Progenitor cell of endocrine pancreas (in vitro differentiated cells): ENCODE results near the gene TINAG. TPM values are rescaled to one million over a fixed set of nuclear protein-coding genes. Genes with fewer than 3 reads are reported as not detected.

ENCODE experiments used
- DNase-seq: peaks from one replicate; pipeline ENCODE4 v3.0.0; 2021; ENCODE audit warnings: low spot score; ENCODE audit not compliant: unreplicated experiment
- H3K27ac Mint-ChIP-seq: 2 replicates; pipeline ENCODE4 v1.8.0; 2021; ENCODE audit warnings: mild to moderate bottlenecking, moderate library complexity, mixed read lengths
- H3K27me3 Mint-ChIP-seq: 2 replicates; pipeline ENCODE4 v1.8.0; 2021; ENCODE audit warnings: mixed read lengths
- H3K36me3 Mint-ChIP-seq: 2 replicates; pipeline ENCODE4 v1.8.0; 2022; ENCODE audit warnings: mixed read lengths; ENCODE audit not compliant: insufficient read depth
- H3K4me1 Mint-ChIP-seq: 2 replicates; pipeline ENCODE4 v1.8.0; 2021; ENCODE audit warnings: low read depth, mixed read lengths
- H3K4me3 Mint-ChIP-seq: 2 replicates; pipeline ENCODE4 v1.8.0; 2021; ENCODE audit warnings: low read depth, mild to moderate bottlenecking, moderate library complexity, mixed read lengths
- H3K9me3 Mint-ChIP-seq: 2 replicates; pipeline ENCODE4 v1.8.0; 2021; ENCODE audit warnings: low read depth, mixed read lengths
- CTCF ChIP-seq: fragments of 200-600 bp; sonication (generic); IDR thresholded peaks from one replicate; pipeline ENCODE4 v1.5.0; 2021; ENCODE audit warnings: antibody characterized with exemption, mild to moderate bottlenecking; ENCODE audit not compliant: unreplicated experiment
- total RNA-seq: library from RNA; stranded (reverse); gene quantifications from 2 replicates; pipeline ENCODE4 v1.2.1, GENCODE V29; 2021

TINAG gene
- total RNA-seq, 1 donor from 2014 or later = not detected

GRCh38 chr6:54415517-54415916, 107.3 kb downstream of the TINAG start:
- Mint-ChIP-seq H3K4me3 (no peak overlapping the region), H3K36me3 (no peaks in the 10 kb centered on the region), H3K9me3 (no peaks in the 10 kb centered on the region), H3K27ac (no peak overlapping the region), H3K27me3 (no peaks in the 10 kb centered on the region), H3K4me1 (no peaks in the 10 kb centered on the region)
- DNase-seq = no peak
- TF ChIP-seq CTCF = no peak

GRCh38 chr6:54419885-54420284, 111.6 kb downstream of the TINAG start:
- Mint-ChIP-seq H3K9me3 (no peaks in the 10 kb centered on the region), H3K27me3 (no peaks in the 10 kb centered on the region), H3K4me1 (no peaks in the 10 kb centered on the region), H3K4me3 (no peak overlapping the region), H3K27ac (no peak overlapping the region), H3K36me3 (no peaks in the 10 kb centered on the region)
- DNase-seq = no peak
- TF ChIP-seq CTCF = no peak

- no peak for DNase-seq
- no peak for TF ChIP-seq CTCF
- Mint-ChIP-seq H3K27me3 (no peaks in the 10 kb centered on the region), H3K36me3 (no peaks in the 10 kb centered on the region), H3K4me1 (no peaks in the 10 kb centered on the region), H3K9me3 (no peaks in the 10 kb centered on the region), H3K4me3 (no peak overlapping the region), H3K27ac (no peak overlapping the region)
These were observed 118.8 kb downstream of the TINAG start for GRCh38 chr6:54426995-54427394.

GRCh38 chr6:54427396-54427937, 119.2 kb downstream of the TINAG start:
- Mint-ChIP-seq H3K27ac (no peak overlapping the region), H3K4me1 (no peaks in the 10 kb centered on the region), H3K36me3 (no peaks in the 10 kb centered on the region), H3K4me3 (no peak overlapping the region), H3K27me3 (no peaks in the 10 kb centered on the region), H3K9me3 (no peaks in the 10 kb centered on the region)
- DNase-seq = no peak
- TF ChIP-seq CTCF = no peak

- Mint-ChIP-seq H3K27ac (no peak overlapping the region), H3K9me3 (no peaks in the 10 kb centered on the region), H3K27me3 (no peaks in the 10 kb centered on the region), H3K36me3 (no peaks in the 10 kb centered on the region), H3K4me3 (no peak overlapping the region), H3K4me1 (no peaks in the 10 kb centered on the region)
- no peak for DNase-seq
- no peak for TF ChIP-seq CTCF
These were observed 120.2 kb downstream of the TINAG start for GRCh38 chr6:54428431-54428830.
